ENCODE data around the gene SORBS2.

- no peak for TF ChIP-seq POLR2AphosphoS5 (IDR thresholded peaks at IDR 0.05; ENCODE audit: insufficient read depth in 1 of 2, low read depth in 1 of 2)
- TF ChIP-seq, protein P1, sequence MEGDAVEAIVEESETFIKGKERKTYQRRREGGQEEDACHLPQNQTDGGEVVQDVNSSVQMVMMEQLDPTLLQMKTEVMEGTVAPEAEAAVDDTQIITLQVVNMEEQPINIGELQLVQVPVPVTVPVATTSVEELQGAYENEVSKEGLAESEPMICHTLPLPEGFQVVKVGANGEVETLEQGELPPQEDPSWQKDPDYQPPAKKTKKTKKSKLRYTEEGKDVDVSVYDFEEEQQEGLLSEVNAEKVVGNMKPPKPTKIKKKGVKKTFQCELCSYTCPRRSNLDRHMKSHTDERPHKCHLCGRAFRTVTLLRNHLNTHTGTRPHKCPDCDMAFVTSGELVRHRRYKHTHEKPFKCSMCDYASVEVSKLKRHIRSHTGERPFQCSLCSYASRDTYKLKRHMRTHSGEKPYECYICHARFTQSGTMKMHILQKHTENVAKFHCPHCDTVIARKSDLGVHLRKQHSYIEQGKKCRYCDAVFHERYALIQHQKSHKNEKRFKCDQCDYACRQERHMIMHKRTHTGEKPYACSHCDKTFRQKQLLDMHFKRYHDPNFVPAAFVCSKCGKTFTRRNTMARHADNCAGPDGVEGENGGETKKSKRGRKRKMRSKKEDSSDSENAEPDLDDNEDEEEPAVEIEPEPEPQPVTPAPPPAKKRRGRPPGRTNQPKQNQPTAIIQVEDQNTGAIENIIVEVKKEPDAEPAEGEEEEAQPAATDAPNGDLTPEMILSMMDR (IDR thresholded peaks at IDR 0.05) = no peak
These were observed 76.1 kb downstream of the SORBS2 start for GRCh38 chr4:185735866-185736400.
